ENCODE data around the gene S100Z.

GRCh38 chr5:76867038-76867437, 17.2 kb downstream of the S100Z start:
- no peak for TF ChIP-seq POLR2A (IDR thresholded peaks at IDR 0.05)
- TF ChIP-seq EP300 (IDR thresholded peaks at IDR 0.05): no peak
- no peak for TF ChIP-seq CTCF (IDR thresholded peaks at IDR 0.05)
